Measurements from ENCODE around the gene NMU.
"Not testable (repeated sequence)": the region's sequence is repeated elsewhere in the genome, so short reads cannot be mapped to it uniquely, and the experiment has no call there.

The NMU gene

DNA sequence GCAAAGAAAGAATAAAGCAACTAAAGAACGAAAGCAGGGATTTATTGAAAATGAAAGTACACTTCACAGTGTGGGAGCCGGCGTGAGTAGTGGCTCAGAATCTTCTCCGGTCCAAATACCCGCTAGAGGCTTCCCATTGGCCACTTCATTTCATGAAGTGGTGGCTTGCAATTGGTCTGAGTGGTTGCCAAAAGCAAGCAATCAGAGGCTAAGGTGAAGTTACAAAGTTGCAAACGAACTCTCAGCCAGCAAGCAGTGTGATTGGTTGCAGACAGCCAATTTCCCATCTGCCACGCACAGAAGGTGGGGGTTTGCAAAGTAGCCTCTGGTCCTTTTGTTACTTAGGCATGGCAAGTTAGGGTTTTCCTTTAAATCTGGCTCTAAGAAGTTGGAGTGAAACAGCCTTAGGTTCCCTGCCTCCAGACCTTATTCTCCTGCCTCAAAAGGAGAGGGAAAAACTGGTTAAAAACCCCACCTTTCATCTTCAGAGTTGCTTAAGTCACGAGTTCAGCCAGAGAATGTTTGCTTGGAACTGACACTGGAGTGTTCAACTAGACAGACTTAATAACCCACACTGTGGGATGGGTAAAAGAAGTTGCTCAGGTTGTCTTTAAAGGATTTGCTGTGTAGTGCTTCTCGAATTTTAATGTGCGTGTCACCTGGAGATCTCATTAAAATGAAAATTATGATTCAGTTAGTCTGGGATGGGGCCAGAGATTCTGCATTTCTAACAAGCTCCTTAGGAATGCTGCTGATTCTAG, 82.5 kb downstream of the NMU start:
- DNase-seq = peak; percentile 15

DNA sequence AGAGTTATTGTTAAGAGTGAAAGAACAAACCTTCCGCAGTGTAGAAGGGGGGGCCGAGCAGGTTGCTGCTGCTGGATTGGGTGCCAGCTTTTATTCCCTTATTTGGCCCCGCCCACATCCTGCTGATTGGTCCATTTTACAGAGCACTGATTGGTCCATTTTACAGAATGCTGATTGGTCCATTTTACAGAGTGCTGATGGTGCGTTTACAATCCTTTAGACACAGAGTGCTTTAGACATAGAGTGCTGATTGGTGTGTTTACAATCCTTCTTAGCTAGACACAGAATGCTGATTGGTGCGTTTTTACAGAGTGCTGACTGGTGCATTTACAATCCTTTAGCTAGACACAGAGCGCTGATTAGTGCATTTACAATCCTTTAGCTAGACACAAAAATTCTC, 84.1 kb downstream of the NMU start:
- not testable (repeated sequence) for DNase-seq

DNA sequence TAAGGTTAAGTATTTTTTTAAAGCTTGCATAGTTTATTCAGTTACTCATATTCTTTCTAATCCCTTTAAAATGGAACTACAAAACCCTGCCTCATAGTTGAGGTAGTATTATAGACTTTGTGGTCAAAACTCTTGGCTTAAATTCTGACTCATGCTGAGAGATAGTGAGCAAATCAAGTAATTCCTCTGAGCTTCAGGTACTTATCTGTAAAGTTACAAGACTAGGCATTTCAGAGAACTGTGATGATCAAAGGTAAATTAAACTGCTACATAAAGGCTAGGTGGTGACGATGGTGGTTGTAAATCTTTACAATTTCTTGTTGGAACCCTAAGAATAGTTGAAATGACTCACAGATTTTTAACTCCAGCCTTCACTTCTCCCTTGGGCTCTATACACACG, 86.2 kb downstream of the NMU start:
- DNase-seq = no peak

DNA sequence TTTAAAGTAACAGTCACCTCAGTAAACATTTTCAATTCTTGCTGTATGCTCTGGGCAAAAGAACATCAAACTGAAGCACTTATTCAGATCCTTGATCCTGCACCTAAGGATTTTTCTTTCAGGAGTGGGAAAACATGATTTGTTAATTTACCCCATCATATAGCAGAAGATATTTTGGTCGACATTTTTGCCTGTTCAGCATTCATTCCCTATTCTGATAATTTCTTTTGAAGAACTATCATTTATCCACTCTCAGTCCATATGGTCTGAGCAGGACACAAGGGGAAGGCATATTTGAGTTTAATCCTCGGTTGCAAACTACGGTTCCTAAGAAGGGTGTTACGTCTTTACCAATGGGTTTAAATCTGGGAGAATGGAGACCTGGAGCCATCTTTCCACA, 88.2 kb downstream of the NMU start:
- no peak for DNase-seq

DNA sequence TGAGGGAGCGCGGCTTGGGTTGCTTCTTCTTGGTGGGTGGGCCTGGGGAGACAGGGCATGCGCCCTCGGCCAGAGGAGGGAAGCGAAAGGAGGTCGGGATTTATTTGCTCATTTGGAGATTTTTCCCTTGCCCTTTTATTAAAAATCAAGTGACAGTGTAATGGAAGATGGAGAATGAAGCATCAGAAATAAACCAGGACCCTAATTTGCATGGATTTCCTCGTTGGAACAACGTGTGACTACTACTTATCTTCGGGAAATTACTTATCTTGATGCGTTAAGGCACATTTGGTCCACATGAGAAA, 88.7 kb downstream of the NMU start:
- no peak for DNase-seq

DNA sequence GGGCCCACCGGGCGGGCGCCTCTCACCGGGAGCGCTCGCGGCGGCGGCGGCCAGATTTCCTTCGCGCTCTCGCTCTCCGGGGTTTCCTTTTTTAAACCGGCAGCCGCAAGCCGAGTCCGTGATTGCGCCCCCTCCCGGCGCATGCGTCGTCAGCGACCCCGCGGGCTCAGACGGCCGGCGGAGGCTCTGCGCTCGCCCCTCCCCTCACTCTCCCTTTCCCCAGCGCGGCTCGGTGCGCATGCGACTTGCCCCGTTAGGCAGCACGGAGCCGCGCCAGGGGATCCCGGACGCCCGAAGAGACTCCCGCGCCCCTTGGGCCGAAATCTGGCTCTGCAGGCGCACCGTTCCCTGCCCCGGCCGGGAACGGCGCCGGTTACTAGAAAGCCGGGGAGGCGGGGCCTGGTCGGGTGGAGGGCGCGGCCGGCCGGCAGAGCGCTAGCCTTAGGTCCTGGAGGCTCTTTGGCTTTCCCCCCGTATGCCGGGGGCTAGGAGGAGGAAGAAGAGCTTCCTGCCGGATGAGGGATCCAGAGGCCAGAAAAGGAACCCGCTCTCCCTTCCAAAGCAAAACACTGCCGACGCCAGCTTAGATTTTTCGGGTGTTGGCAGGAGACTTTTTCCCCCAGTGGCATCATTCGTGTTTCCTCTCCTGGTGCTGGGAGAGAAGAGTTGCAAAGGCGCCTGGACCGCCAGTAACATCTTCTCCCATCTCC, 89.2 kb downstream of the NMU start, which contains the start of gene CLOCK:
TSS of gene CLOCK (minus strand) at position 154 of the 710 bp plus-strand sequence. CDS start 64,124 bp downstream, outside the sequence.
- peak; percentile 64 for DNase-seq

DNA sequence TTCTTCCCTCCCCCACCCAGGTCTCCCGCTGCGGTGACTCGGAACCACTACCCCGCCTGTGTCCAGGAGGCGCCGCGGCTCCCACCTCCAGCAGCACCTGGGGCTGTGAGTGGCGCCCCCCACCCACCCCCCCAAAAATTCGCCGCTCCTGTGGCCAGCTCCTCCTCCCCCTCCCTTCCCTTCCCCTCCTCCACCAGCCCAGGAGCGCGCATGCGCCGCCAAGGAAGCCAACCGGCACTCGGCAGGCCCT, 89.7 kb downstream of the NMU start:
- no peak for DNase-seq

DNA sequence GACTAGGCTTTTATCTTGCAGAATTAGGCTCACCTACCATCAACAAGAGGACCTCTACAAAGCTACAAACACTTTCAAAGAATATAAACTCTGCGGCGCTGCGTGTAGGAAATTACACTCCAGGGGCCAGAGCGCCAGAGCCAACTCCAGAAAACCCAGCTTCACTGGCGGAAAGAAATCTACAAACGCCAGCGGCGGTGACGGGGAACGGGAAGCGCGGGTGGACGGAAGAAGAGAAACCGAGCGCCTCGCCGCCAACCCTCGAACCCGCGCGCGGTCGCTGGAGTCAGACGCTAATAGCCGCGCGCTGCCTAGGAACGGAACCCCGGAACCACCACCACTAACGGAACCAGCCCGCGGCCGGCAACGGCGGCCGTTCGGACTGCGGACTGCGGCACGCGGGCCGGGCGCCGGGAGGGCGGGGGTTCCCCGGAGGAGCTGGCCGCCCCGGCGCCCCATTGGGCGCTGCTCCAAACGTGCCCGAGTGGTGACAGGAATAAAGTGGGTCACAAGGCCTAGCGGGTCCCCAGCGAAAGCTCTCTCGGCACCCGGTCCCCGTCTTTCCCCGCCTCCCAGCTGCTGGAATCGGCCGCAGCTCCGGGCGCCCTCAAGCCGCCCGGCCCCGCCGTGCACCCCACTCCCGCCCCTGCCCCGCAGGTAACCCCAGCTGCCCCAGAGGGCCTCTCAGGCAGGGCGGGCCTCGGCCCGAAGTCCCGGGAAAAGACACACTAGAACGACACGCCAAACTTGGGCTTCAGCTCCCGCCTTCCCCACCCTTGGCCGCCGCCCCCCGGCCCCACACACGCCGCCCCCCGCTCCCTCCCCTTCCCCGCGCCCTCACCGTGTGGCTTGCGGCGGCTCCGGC, 90.2 kb downstream of the NMU start:
- peak; percentile 42 for DNase-seq
